Measurements from ENCODE around the gene LAMA2.
"Not testable (repeated sequence)": the region's sequence is repeated elsewhere in the genome, so short reads cannot be mapped to it uniquely, and the experiment has no call there.

LAMA2 gene

DNA sequence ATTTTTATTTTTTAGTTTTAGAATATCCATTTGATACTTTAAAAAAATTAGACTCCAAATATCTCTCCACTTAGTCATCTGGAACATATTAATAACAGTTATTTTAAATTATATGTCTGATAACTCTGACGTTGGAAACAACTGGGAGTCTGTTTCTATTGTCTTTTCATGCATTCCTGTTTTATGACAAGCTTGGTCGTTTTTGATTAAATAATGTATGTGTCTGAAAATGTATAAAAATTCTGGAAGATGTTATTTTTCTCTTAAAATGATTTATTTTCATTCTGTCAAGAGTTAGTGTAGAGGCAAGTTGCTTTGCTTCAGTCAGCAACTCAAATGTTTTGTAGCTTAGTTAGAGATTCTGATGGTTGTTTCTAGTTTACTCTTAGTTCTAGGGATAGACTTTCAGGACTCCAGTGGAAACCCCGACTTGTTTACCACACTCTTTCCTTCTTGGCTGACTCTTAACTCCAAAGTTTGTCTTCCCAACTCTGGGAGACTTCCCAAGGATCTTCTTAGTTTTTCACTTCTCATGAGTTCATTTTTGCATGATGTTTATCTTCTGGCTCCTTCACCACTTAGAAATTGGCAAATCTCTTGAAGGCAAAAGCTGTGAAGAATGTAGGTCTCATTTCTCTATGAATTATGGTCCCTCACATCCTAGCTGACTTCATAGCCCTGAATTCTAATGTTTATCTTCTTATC lies 190.9 kb downstream of the LAMA2 start:
- Histone ChIP-seq H3K4me1 (ENCODE audit: control insufficient read depth, insufficient read depth, low read length) (no peaks in the 10 kb centered on the region), H3K9me3 (ENCODE audit: control insufficient read depth in 2 of 2, low read length in 2 of 2) (no peaks in the 10 kb centered on the region), H3K27me3 (ENCODE audit: control insufficient read depth in 1 of 2, insufficient read depth in 2 of 2, low read length in 2 of 2) (no peaks in the 10 kb centered on the region), H3K36me3 (ENCODE audit: control insufficient read depth in 2 of 2, insufficient read depth in 2 of 2, low read length in 2 of 2) (no peaks in the 10 kb centered on the region), H3K4me3 (ENCODE audit: low read length in 2 of 2) (no peak overlapping the region), H3K27ac (ENCODE audit: low read length) (no peak overlapping the region), H3K9ac (ENCODE audit: low read length in 2 of 2) (no peak overlapping the region)

DNA sequence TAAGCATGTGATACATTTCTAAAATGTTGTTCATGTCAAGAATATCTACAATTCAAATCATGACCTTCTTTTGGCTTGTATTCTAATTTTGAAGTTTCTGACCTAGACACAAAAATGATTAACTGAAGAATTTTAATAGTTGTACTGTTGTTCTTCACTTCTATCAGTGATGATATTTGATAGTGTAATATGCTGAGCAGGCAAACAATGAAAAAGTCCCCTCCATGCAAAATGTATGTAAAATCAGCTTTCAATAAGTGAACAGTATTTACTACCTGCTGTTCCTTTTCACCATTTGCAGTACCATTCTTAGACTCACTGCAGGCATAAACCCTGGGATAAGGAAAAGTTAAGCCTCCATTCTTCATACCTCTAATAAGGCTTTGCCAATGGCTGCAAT lies 201.5 kb downstream of the LAMA2 start:
- no peak overlapping the region for H3K27ac ChIP-seq (ENCODE audit: low read length)
- H3K4me3 ChIP-seq (ENCODE audit: low read length in 2 of 2), result no peak overlapping the region
- no peaks in the 10 kb centered on the region for H3K4me1 ChIP-seq (ENCODE audit: control insufficient read depth, insufficient read depth, low read length)
- no peak overlapping the region for H3K9ac ChIP-seq (ENCODE audit: low read length in 2 of 2)
- no peaks in the 10 kb centered on the region for H3K36me3 ChIP-seq (ENCODE audit: control insufficient read depth in 2 of 2, insufficient read depth in 2 of 2, low read length in 2 of 2)
- H3K9me3 ChIP-seq (ENCODE audit: control insufficient read depth in 2 of 2, low read length in 2 of 2), result no peaks in the 10 kb centered on the region
- no peaks in the 10 kb centered on the region for H3K27me3 ChIP-seq (ENCODE audit: control insufficient read depth in 1 of 2, insufficient read depth in 2 of 2, low read length in 2 of 2)

DNA sequence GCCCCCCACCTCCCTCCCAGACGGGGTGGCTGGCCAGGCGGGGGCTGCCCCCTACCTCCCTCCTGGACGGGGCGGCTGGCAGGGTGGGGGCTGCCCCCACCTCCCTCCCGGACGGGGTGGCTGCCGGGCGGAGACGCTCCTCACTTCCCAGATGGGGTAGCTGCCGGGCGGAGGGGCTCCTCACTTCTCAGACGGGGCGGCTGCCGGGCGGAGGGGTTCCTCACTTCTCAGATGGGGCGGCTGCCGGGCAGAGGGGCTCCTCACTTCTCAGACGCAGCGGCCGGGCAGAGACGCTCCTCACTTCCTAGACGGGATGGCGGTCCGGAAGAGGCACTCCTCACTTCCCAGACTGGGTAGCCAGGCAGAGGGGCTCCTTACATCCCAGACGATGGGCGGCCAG lies 205.5 kb downstream of the LAMA2 start:
- H3K27me3 ChIP-seq (ENCODE audit: control insufficient read depth in 1 of 2, insufficient read depth in 2 of 2, low read length in 2 of 2); H3K36me3 ChIP-seq (ENCODE audit: control insufficient read depth in 2 of 2, insufficient read depth in 2 of 2, low read length in 2 of 2); H3K9ac ChIP-seq (ENCODE audit: low read length in 2 of 2); H3K4me3 ChIP-seq (ENCODE audit: low read length in 2 of 2); H3K4me1 ChIP-seq (ENCODE audit: control insufficient read depth, insufficient read depth, low read length); H3K9me3 ChIP-seq (ENCODE audit: control insufficient read depth in 2 of 2, low read length in 2 of 2); H3K27ac ChIP-seq (ENCODE audit: low read length): not testable (repeated sequence)

DNA sequence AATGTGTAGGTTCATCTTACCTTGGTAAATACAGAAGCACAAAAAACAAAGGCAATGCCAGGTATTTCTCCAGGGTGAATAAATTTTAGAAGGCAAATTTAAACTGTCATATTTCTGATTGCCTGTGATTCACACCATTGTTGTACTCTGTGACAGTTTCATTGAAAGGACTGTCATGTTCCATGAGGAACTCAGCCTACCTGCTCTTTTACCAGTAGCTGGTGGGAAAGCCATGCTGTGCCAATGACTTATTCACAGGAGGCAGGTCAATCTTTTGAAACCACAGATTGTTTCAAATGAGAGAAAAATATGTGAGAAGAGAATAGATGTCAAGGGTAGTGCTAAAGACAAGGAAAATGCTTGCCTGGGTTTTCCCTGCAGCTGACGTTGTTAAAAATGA lies 206.4 kb downstream of the LAMA2 start:
- H3K9ac ChIP-seq (ENCODE audit: low read length in 2 of 2), result no peak overlapping the region
- H3K9me3 ChIP-seq (ENCODE audit: control insufficient read depth in 2 of 2, low read length in 2 of 2), result no peaks in the 10 kb centered on the region
- H3K4me3 ChIP-seq (ENCODE audit: low read length in 2 of 2), result no peak overlapping the region
- H3K36me3 ChIP-seq (ENCODE audit: control insufficient read depth in 2 of 2, insufficient read depth in 2 of 2, low read length in 2 of 2), result no peaks in the 10 kb centered on the region
- no peaks in the 10 kb centered on the region for H3K27me3 ChIP-seq (ENCODE audit: control insufficient read depth in 1 of 2, insufficient read depth in 2 of 2, low read length in 2 of 2)
- H3K4me1 ChIP-seq (ENCODE audit: control insufficient read depth, insufficient read depth, low read length), result no peaks in the 10 kb centered on the region
- H3K27ac ChIP-seq (ENCODE audit: low read length), result no peak overlapping the region

DNA sequence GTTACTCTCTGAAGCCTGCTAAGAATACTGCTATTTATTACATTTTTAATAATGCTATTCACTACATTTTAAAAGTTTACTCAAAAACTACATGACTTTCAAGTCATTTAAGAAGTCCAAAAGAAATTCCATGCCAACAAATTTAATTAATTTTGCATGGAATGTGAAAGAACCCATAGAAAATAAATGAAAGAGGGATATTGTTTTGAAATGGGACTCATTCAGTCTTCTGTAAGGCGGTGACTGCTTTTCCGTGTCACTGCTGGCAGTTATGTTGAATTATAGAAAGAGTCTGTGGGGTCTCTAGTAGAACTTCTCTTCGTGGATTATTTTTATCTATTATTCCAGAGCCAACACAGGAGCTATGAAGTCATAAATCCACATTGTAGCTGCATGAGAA lies 211.2 kb downstream of the LAMA2 start:
- Histone ChIP-seq H3K36me3 (ENCODE audit: control insufficient read depth in 2 of 2, insufficient read depth in 2 of 2, low read length in 2 of 2) (no peaks in the 10 kb centered on the region), H3K9ac (ENCODE audit: low read length in 2 of 2) (no peak overlapping the region), H3K4me1 (ENCODE audit: control insufficient read depth, insufficient read depth, low read length) (no peaks in the 10 kb centered on the region), H3K4me3 (ENCODE audit: low read length in 2 of 2) (no peak overlapping the region), H3K27ac (ENCODE audit: low read length) (no peak overlapping the region), H3K9me3 (ENCODE audit: control insufficient read depth in 2 of 2, low read length in 2 of 2) (no peaks in the 10 kb centered on the region), H3K27me3 (ENCODE audit: control insufficient read depth in 1 of 2, insufficient read depth in 2 of 2, low read length in 2 of 2) (no peaks in the 10 kb centered on the region)

DNA sequence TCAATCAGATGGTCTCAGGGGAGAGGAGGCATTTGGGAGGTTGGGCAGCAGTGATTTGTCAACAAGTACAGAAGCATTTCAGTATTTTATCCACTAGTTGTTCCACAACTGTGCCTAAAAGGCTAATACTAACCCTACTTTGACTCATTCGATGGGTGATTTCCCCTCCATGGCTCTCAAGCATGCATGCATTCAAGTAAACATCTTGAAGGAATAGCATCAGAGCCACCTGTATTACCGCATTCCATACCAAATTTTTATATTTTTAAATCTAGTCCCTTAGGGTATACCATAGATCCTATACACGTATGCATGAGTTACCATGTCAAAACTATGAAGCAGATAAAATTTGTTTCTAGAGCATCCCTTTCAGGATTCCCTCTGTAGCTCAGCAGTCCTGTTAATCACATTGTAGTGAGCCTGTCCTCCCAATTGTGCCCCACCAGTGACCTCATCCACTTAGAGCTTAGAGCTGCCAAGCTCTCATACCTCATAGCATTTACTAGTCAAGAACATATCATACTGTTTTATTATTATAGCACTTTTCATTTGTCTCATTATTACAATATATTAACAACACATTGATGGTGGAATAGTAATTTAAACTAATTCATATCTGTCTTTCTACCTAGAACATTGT lies 213.8 kb downstream of the LAMA2 start:
- no peaks in the 10 kb centered on the region for H3K36me3 ChIP-seq (ENCODE audit: control insufficient read depth in 2 of 2, insufficient read depth in 2 of 2, low read length in 2 of 2)
- H3K4me1 ChIP-seq (ENCODE audit: control insufficient read depth, insufficient read depth, low read length), result no peaks in the 10 kb centered on the region
- no peak overlapping the region for H3K27ac ChIP-seq (ENCODE audit: low read length)
- no peak overlapping the region for H3K4me3 ChIP-seq (ENCODE audit: low read length in 2 of 2)
- H3K9me3 ChIP-seq (ENCODE audit: control insufficient read depth in 2 of 2, low read length in 2 of 2), result no peaks in the 10 kb centered on the region
- H3K27me3 ChIP-seq (ENCODE audit: control insufficient read depth in 1 of 2, insufficient read depth in 2 of 2, low read length in 2 of 2), result no peaks in the 10 kb centered on the region
- no peak overlapping the region for H3K9ac ChIP-seq (ENCODE audit: low read length in 2 of 2)

DNA sequence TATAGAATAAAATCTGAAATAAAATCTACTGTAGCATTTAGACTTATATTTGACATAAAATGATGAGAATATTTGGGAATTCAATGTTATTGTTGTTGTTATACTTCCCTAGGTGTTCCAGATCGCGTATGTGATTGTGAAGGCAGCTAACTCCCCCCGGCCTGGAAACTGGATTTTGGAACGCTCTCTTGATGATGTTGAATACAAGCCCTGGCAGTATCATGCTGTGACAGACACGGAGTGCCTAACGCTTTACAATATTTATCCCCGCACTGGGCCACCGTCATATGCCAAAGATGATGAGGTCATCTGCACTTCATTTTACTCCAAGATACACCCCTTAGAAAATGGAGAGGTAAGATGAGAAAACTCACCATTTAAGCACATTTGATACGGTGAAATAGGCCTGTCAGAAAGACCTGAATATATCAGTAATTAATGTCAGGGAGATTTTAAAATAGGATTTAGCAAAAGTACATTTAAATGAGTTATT lies 215.2 kb downstream of the LAMA2 start:
- Histone ChIP-seq H3K4me1 (ENCODE audit: control insufficient read depth, insufficient read depth, low read length) (no peaks in the 10 kb centered on the region), H3K4me3 (ENCODE audit: low read length in 2 of 2) (no peak overlapping the region), H3K27ac (ENCODE audit: low read length) (no peak overlapping the region), H3K27me3 (ENCODE audit: control insufficient read depth in 1 of 2, insufficient read depth in 2 of 2, low read length in 2 of 2) (no peaks in the 10 kb centered on the region), H3K9me3 (ENCODE audit: control insufficient read depth in 2 of 2, low read length in 2 of 2) (no peaks in the 10 kb centered on the region), H3K36me3 (ENCODE audit: control insufficient read depth in 2 of 2, insufficient read depth in 2 of 2, low read length in 2 of 2) (no peaks in the 10 kb centered on the region), H3K9ac (ENCODE audit: low read length in 2 of 2) (no peak overlapping the region)

DNA sequence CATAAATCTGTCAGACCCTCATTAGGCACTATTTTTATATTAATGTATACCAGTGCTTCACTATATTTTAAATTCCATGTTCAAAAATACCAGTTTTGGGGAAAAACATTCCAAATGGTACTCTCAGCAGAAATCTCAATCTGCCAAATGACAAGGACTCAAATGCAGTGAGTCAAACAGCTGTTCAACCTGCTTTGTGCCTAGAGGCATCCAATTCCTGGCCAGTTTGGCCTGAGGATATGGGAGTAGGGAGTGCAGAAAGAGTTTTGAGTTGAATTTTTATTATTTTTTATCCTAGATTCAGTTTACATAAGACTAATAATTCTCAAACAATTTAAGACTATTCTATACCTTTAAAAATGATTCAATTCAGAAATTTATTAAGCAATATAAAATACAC lies 216.8 kb downstream of the LAMA2 start:
- Histone ChIP-seq H3K9ac (ENCODE audit: low read length in 2 of 2) (no peak overlapping the region), H3K9me3 (ENCODE audit: control insufficient read depth in 2 of 2, low read length in 2 of 2) (no peaks in the 10 kb centered on the region), H3K27me3 (ENCODE audit: control insufficient read depth in 1 of 2, insufficient read depth in 2 of 2, low read length in 2 of 2) (no peaks in the 10 kb centered on the region), H3K27ac (ENCODE audit: low read length) (no peak overlapping the region), H3K4me3 (ENCODE audit: low read length in 2 of 2) (no peak overlapping the region), H3K36me3 (ENCODE audit: control insufficient read depth in 2 of 2, insufficient read depth in 2 of 2, low read length in 2 of 2) (no peaks in the 10 kb centered on the region), H3K4me1 (ENCODE audit: control insufficient read depth, insufficient read depth, low read length) (no peaks in the 10 kb centered on the region)

DNA sequence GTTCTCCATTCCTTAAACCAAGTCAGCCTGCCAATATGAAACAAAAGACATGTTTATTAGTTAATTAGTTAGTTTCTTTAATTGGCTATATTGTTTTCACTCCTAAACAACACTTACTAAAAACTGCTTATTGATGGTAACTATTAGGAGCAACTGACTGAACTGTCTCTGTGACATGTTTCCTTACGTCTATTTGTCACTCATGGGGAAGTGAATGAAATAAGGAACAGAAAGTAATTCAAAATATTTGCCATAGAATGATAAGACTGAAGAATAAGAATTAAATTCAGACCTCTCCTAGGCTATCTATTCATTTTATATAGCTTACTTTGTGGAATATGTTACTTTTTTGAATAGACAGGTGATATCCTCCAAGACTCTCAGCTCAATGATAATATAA lies 217.2 kb downstream of the LAMA2 start:
- H3K4me3 ChIP-seq (ENCODE audit: low read length in 2 of 2), result no peak overlapping the region
- no peak overlapping the region for H3K27ac ChIP-seq (ENCODE audit: low read length)
- H3K36me3 ChIP-seq (ENCODE audit: control insufficient read depth in 2 of 2, insufficient read depth in 2 of 2, low read length in 2 of 2), result no peaks in the 10 kb centered on the region
- H3K9me3 ChIP-seq (ENCODE audit: control insufficient read depth in 2 of 2, low read length in 2 of 2), result no peaks in the 10 kb centered on the region
- no peak overlapping the region for H3K9ac ChIP-seq (ENCODE audit: low read length in 2 of 2)
- no peaks in the 10 kb centered on the region for H3K4me1 ChIP-seq (ENCODE audit: control insufficient read depth, insufficient read depth, low read length)
- no peaks in the 10 kb centered on the region for H3K27me3 ChIP-seq (ENCODE audit: control insufficient read depth in 1 of 2, insufficient read depth in 2 of 2, low read length in 2 of 2)

DNA sequence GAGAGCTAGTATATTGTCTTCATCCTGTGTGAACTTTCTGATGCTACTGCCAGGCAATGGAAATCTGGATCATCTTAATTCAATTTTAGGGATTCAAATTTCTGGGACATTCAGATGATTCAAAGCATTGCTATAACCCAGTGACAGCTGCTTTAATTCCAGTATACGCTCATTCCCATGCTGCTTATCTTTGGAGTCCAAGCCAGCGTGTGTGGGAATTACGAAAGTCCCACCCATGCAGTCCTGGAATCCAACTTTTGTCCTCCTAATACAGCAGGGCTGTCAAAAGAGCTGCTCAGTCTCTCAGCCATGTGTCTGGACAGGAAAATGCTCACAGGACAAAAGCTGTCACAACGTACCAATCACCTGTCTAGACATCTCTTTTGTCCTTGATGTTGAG lies 219.8 kb downstream of the LAMA2 start:
- H3K9me3 ChIP-seq (ENCODE audit: control insufficient read depth in 2 of 2, low read length in 2 of 2), result no peaks in the 10 kb centered on the region
- no peak overlapping the region for H3K27ac ChIP-seq (ENCODE audit: low read length)
- no peak overlapping the region for H3K4me3 ChIP-seq (ENCODE audit: low read length in 2 of 2)
- no peaks in the 10 kb centered on the region for H3K4me1 ChIP-seq (ENCODE audit: control insufficient read depth, insufficient read depth, low read length)
- H3K9ac ChIP-seq (ENCODE audit: low read length in 2 of 2), result no peak overlapping the region
- no peaks in the 10 kb centered on the region for H3K36me3 ChIP-seq (ENCODE audit: control insufficient read depth in 2 of 2, insufficient read depth in 2 of 2, low read length in 2 of 2)
- H3K27me3 ChIP-seq (ENCODE audit: control insufficient read depth in 1 of 2, insufficient read depth in 2 of 2, low read length in 2 of 2), result no peaks in the 10 kb centered on the region

DNA sequence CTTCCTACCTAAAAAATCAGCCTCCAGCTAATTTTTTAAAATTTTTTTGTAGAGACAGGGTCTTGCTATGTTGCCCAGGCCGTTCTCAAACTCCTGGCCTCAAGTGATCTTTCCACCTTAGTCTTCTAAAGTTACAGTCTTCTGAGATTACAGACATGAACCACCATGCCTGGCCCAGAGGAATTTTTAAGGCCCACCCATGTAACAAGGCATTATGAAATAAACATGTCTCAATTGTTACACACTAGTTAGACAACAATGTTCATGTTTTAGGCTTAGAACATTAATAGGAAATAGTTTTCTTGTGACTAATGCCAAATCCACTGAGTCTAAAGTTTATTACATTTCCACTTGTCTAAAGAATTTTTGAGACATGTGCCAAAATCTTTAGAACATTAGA lies 221.2 kb downstream of the LAMA2 start:
- Histone ChIP-seq H3K36me3 (ENCODE audit: control insufficient read depth in 2 of 2, insufficient read depth in 2 of 2, low read length in 2 of 2) (no peaks in the 10 kb centered on the region), H3K9me3 (ENCODE audit: control insufficient read depth in 2 of 2, low read length in 2 of 2) (no peaks in the 10 kb centered on the region), H3K4me3 (ENCODE audit: low read length in 2 of 2) (no peak overlapping the region), H3K27me3 (ENCODE audit: control insufficient read depth in 1 of 2, insufficient read depth in 2 of 2, low read length in 2 of 2) (no peaks in the 10 kb centered on the region), H3K9ac (ENCODE audit: low read length in 2 of 2) (no peak overlapping the region), H3K4me1 (ENCODE audit: control insufficient read depth, insufficient read depth, low read length) (no peaks in the 10 kb centered on the region), H3K27ac (ENCODE audit: low read length) (no peak overlapping the region)

All from stomach smooth muscle (tissue), 2 donors.